ENCODE results near the gene NIPAL1.

Gene NIPAL1

GRCh38 chr4:48024522-48024921, 8.0 kb downstream of the NIPAL1 start:
- H3K4me3 ChIP-seq (ENCODE audit: low read length) = no peak overlapping the region
- no peaks in the 10 kb centered on the region for H3K9me3 ChIP-seq (replicated peaks; ENCODE audit: insufficient read depth, low read length)
- no peak overlapping the region for H3K4me2 ChIP-seq (ENCODE audit: low read depth, low read length)
- no peaks in the 10 kb centered on the region for H3K9me2 ChIP-seq (replicated peaks; ENCODE audit: insufficient read depth, low read length)
- no peaks in the 10 kb centered on the region for H3K4me1 ChIP-seq (ENCODE audit: low read length)
- H3K27ac ChIP-seq (ENCODE audit: low read length) = no peak overlapping the region
- H3F3A ChIP-seq (ENCODE audit: insufficient read depth, low read length) = no peaks in the 10 kb centered on the region
- no peak for TF ChIP-seq EZH2phosphoT487 (IDR thresholded peaks at IDR 0.05; ENCODE audit: low read length)
- TF ChIP-seq CTCF (IDR thresholded peaks at IDR 0.05; ENCODE audit: low read length) = no peak
- TF ChIP-seq EZH2 (optimal IDR thresholded peaks at IDR 0.05; ENCODE audit: low read depth, low read length) = no peak
- peaks cover 4% of the 10 kb centered on the region; the same call in 1 of the 2 replicates for H3K27me3 ChIP-seq (replicated peaks; ENCODE audit: insufficient read depth, low read length)
- H4K20me1 ChIP-seq (ENCODE audit: insufficient read depth, low read length) = no peaks in the 10 kb centered on the region
- no peaks in the 10 kb centered on the region for H3K79me2 ChIP-seq (ENCODE audit: low read length)
- H2AFZ ChIP-seq (ENCODE audit: low read length) = no peak overlapping the region
- no peaks in the 10 kb centered on the region for H3K36me3 ChIP-seq (replicated peaks; ENCODE audit: insufficient read depth, low read length)
- no peak overlapping the region for H3K9ac ChIP-seq (ENCODE audit: low read length)
- DNase-seq = no peak

- TF ChIP-seq CTCF (IDR thresholded peaks at IDR 0.05; ENCODE audit: low read length) = no peak
- TF ChIP-seq EZH2phosphoT487 (IDR thresholded peaks at IDR 0.05; ENCODE audit: low read length) = no peak
- TF ChIP-seq EZH2 (optimal IDR thresholded peaks at IDR 0.05; ENCODE audit: low read depth, low read length) = no peak
- H3K36me3 ChIP-seq (replicated peaks; ENCODE audit: insufficient read depth, low read length) = no peaks in the 10 kb centered on the region
Measured at GRCh38 chr4:48025005-48025404, 8.4 kb downstream of the NIPAL1 start.

GRCh38 chr4:48027653-48028052, 11.1 kb downstream of the NIPAL1 start:
- Histone ChIP-seq H3K27me3 (replicated peaks; ENCODE audit: insufficient read depth, low read length) (peaks cover 9% of the 10 kb centered on the region; the same call in 1 of the 2 replicates), H3K27ac (ENCODE audit: low read length) (no peak overlapping the region), H3K36me3 (replicated peaks; ENCODE audit: insufficient read depth, low read length) (no peaks in the 10 kb centered on the region)

More at GRCh38 chr4:48025005-48025404, 8.4 kb downstream of the NIPAL1 start:
- H3K79me2 ChIP-seq (ENCODE audit: low read length) = no peaks in the 10 kb centered on the region
- no peak overlapping the region for H3K4me2 ChIP-seq (ENCODE audit: low read depth, low read length)
- no peak overlapping the region for H3K4me3 ChIP-seq (ENCODE audit: low read length)
- no peaks in the 10 kb centered on the region for H3K9me2 ChIP-seq (replicated peaks; ENCODE audit: insufficient read depth, low read length)
- no peak overlapping the region for H2AFZ ChIP-seq (ENCODE audit: low read length)
- H4K20me1 ChIP-seq (ENCODE audit: insufficient read depth, low read length) = no peaks in the 10 kb centered on the region
- no peak overlapping the region for H3K27ac ChIP-seq (ENCODE audit: low read length)
- no peaks in the 10 kb centered on the region for H3F3A ChIP-seq (ENCODE audit: insufficient read depth, low read length)
- DNase-seq = no peak
- peaks cover 4% of the 10 kb centered on the region; the same call in 1 of the 2 replicates for H3K27me3 ChIP-seq (replicated peaks; ENCODE audit: insufficient read depth, low read length)
- H3K9ac ChIP-seq (ENCODE audit: low read length) = no peak overlapping the region
- H3K4me1 ChIP-seq (ENCODE audit: low read length) = no peaks in the 10 kb centered on the region
- H3K9me3 ChIP-seq (replicated peaks; ENCODE audit: insufficient read depth, low read length) = no peaks in the 10 kb centered on the region

More at GRCh38 chr4:48027653-48028052, 11.1 kb downstream of the NIPAL1 start:
- H3K9ac ChIP-seq (ENCODE audit: low read length) = no peak overlapping the region
- H3K4me3 ChIP-seq (ENCODE audit: low read length) = no peak overlapping the region
- no peaks in the 10 kb centered on the region for H3K9me3 ChIP-seq (replicated peaks; ENCODE audit: insufficient read depth, low read length)
- no peak overlapping the region for H3K4me2 ChIP-seq (ENCODE audit: low read depth, low read length)
- no peaks in the 10 kb centered on the region for H3K79me2 ChIP-seq (ENCODE audit: low read length)
- no peaks in the 10 kb centered on the region for H3F3A ChIP-seq (ENCODE audit: insufficient read depth, low read length)
- H3K9me2 ChIP-seq (replicated peaks; ENCODE audit: insufficient read depth, low read length) = no peaks in the 10 kb centered on the region
- no peak for TF ChIP-seq CTCF (IDR thresholded peaks at IDR 0.05; ENCODE audit: low read length)
- no peak overlapping the region for H2AFZ ChIP-seq (ENCODE audit: low read length)
- no peaks in the 10 kb centered on the region for H4K20me1 ChIP-seq (ENCODE audit: insufficient read depth, low read length)
- no peaks in the 10 kb centered on the region for H3K4me1 ChIP-seq (ENCODE audit: low read length)
- no peak for DNase-seq

Measured in MM.1S (cell line).